ENCODE measurements around the gene NOTCH1.

- TF ChIP-seq CTCF (IDR thresholded peaks at IDR 0.05) = no peak
- no peak for TF ChIP-seq POLR2A (IDR thresholded peaks at IDR 0.05)
Measured at GRCh38 chr9:136543830-136544547, 1.9 kb downstream of the NOTCH1 start.
